C4-2B (cell line): ENCODE results near the gene ABCA4.

Experiments used
- CTCF ChIP-seq: fragments of 450-650 bp; conservative IDR thresholded peaks from 2 replicates; pipeline ENCODE4 v1.5.1; 2017; ENCODE audit warnings: mild to moderate bottlenecking
- ZFX ChIP-seq: fragments of 450-650 bp; IDR thresholded peaks from 2 replicates; pipeline ENCODE4 v1.6.1; 2017

GRCh38 chr1:94020764-94021579, 100.0 kb downstream of the ABCA4 start:
- TF ChIP-seq CTCF = no peak
- no peak for TF ChIP-seq ZFX
